OCI-LY1 (cell line): ENCODE results near the gene ZNF286A.
"Not testable (repeated sequence)": the region's sequence is repeated elsewhere in the genome, so short reads cannot be mapped to it uniquely, and the experiment has no call there.

Source experiments
- H2AFZ ChIP-seq: fragments of 200-600 bp; sonication (generic), shearing (Covaris generic); 2 replicates; pipeline ENCODE4 v1.6.0; 2014; ENCODE audit warnings: antibody characterized with exemption, mild to moderate bottlenecking, low read length
- H3F3A ChIP-seq: fragments of 200-600 bp; sonication (generic), shearing (Covaris generic); 2 replicates; pipeline ENCODE4 v1.6.0; 2014; ENCODE audit warnings: mild to moderate bottlenecking, antibody characterized with exemption, low read length, moderate library complexity; ENCODE audit not compliant: insufficient read depth
- H3K27ac ChIP-seq: fragments of 200-600 bp; sonication (generic); 2 replicates; pipeline ENCODE4 v1.5.1; 2014; ENCODE audit warnings: low read length, mixed run types, mild to moderate bottlenecking, low read depth; ENCODE audit not compliant: poor library complexity, severe bottlenecking
- H3K27me3 ChIP-seq: fragments of 200-600 bp; sonication (generic); 2 replicates; pipeline ENCODE4 v1.6.0; 2014; ENCODE audit warnings: antibody characterized with exemption, mild to moderate bottlenecking, low read length, moderate library complexity; ENCODE audit not compliant: insufficient read depth
- H3K36me3 ChIP-seq: fragments of 200-600 bp; sonication (generic); 2 replicates; pipeline ENCODE4 v1.6.1; 2014; ENCODE audit warnings: mild to moderate bottlenecking, antibody characterized with exemption, low read length, moderate library complexity, mixed read lengths; ENCODE audit not compliant: insufficient read depth
- H3K4me1 ChIP-seq: fragments of 200-600 bp; sonication (generic); 2 replicates; pipeline ENCODE4 v1.5.1; 2014; ENCODE audit warnings: mild to moderate bottlenecking, low read length, moderate library complexity; ENCODE audit not compliant: insufficient read depth, severe bottlenecking
- H3K4me2 ChIP-seq: fragments of 200-600 bp; sonication (generic), shearing (Covaris generic); 2 replicates; pipeline ENCODE4 v1.6.1; 2014; ENCODE audit warnings: low read length
- H3K4me3 ChIP-seq: fragments of 200-600 bp; sonication (generic); 2 replicates; pipeline ENCODE4 v1.5.1; 2014; ENCODE audit warnings: low read length, low read depth, mild to moderate bottlenecking, mixed read lengths; ENCODE audit not compliant: poor library complexity, severe bottlenecking
- H3K79me2 ChIP-seq: fragments of 200-600 bp; shearing (Covaris generic); 2 replicates; pipeline ENCODE4 v1.6.1; 2016; ENCODE audit warnings: mixed run types, low read length, mixed read lengths; ENCODE audit not compliant: insufficient read depth
- H3K9ac ChIP-seq: fragments of 200-600 bp; sonication (generic), shearing (Covaris generic); 2 replicates; pipeline ENCODE4 v1.6.1; 2014; ENCODE audit warnings: mild to moderate bottlenecking, low read length, mixed read lengths
- H3K9me2 ChIP-seq: fragments of 200-600 bp; sonication (generic), shearing (Covaris generic); 2 replicates; pipeline ENCODE4 v1.6.1; 2014; ENCODE audit warnings: low read depth, mild to moderate bottlenecking, low read length, mixed read lengths
- H3K9me3 ChIP-seq: fragments of 200-600 bp; shearing (Covaris generic); 2 replicates; pipeline ENCODE4 v1.6.1; 2014; ENCODE audit warnings: low read length, mixed read lengths
- H4K20me1 ChIP-seq: fragments of 200-600 bp; sonication (generic), shearing (Covaris generic); 2 replicates; pipeline ENCODE4 v1.6.0; 2016; ENCODE audit warnings: mild to moderate bottlenecking, low read length; ENCODE audit not compliant: insufficient read depth
- CTCF ChIP-seq: fragments of 200-600 bp; sonication (generic), shearing (Covaris generic); IDR thresholded peaks from 2 replicates; pipeline ENCODE4 v1.5.1; 2017; ENCODE audit warnings: mild to moderate bottlenecking, antibody characterized with exemption, low read length, moderate library complexity, mixed read lengths
- EZH2 ChIP-seq: fragments of 200-600 bp; sonication (generic), shearing (Covaris generic); IDR thresholded peaks from 2 replicates; pipeline ENCODE4 v1.8.0; 2017; ENCODE audit warnings: borderline replicate concordance, mixed run types, mild to moderate bottlenecking, antibody characterized with exemption, low read length, moderate library complexity, mixed read lengths

The ZNF286A gene

GRCh38 chr17:15699413-15699924 is at the start of gene ZNF286A:
Gene ZNF286A (plus strand): TSS chr17:15699752. CDS start chr17:15700330, 578 bp downstream.
- Histone ChIP-seq H3K27ac (peak within 1 kb of the TSS; percentile 39), H3K9ac (peak within 1 kb of the TSS; percentile 68), H3K4me2 (peak within 1 kb of the TSS; percentile 69), H3K36me3 (peaks cover 10% of the 10 kb centered on the region), H3K4me3 (peak within 1 kb of the TSS; percentile 69)
- H3K79me2 ChIP-seq, H3F3A ChIP-seq, H4K20me1 ChIP-seq, H3K9me3 ChIP-seq, H3K9me2 ChIP-seq, H2AFZ ChIP-seq, H3K27me3 ChIP-seq, H3K4me1 ChIP-seq: not testable (repeated sequence)

DNA sequence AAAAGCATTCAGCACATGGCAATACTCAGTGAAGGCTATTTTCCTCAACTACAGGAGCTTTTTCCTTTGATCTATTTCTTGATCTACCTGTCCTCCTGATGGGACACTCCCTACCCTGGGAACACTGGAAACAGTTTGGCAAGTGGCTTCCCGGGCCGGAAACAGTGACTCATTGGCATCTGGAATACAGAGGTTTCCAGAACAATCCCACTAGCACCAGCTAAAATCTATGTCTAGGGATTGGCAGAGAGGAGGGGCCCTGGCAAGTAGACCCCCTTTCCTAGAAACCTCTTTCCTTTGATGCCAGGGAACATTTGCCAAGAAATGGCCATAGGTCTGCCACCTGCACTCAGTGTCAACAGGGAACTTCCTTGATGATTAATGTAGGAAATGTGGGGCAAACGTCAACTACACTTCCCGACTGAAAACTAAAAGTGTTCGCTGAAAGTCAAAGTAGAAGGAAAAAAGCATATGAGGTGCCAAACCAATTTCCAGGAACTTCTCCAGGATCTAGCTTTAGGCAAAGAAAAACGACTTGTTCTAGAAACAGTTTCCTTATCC is 49.6 kb upstream of the ZNF286A start:
- Histone ChIP-seq H3K36me3 (no peaks in the 10 kb centered on the region), H4K20me1 (no peaks in the 10 kb centered on the region), H3K9ac (no peak overlapping the region), H3K27ac (no peak overlapping the region), H3K4me3 (no peak overlapping the region), H2AFZ (no peak overlapping the region), H3K9me2 (no peaks in the 10 kb centered on the region), H3K4me1 (no peaks in the 10 kb centered on the region), H3K4me2 (no peak overlapping the region), H3K27me3 (no peaks in the 10 kb centered on the region), H3K9me3 (no peaks in the 10 kb centered on the region), H3K79me2 (no peaks in the 10 kb centered on the region), H3F3A (no peaks in the 10 kb centered on the region)
- TF ChIP-seq EZH2 (no peak), CTCF (no peak)

- no peaks in the 10 kb centered on the region for H3K9me2 ChIP-seq
- H3K4me1 ChIP-seq = no peaks in the 10 kb centered on the region
- H3K4me3 ChIP-seq = no peak overlapping the region
- TF ChIP-seq CTCF (no peak), EZH2 (no peak)
- H3K79me2 ChIP-seq = no peaks in the 10 kb centered on the region
- H3K36me3 ChIP-seq = no peaks in the 10 kb centered on the region
- H2AFZ ChIP-seq = no peak overlapping the region
- H4K20me1 ChIP-seq = no peaks in the 10 kb centered on the region
- no peaks in the 10 kb centered on the region for H3K27me3 ChIP-seq
- no peaks in the 10 kb centered on the region for H3K9me3 ChIP-seq
- H3F3A ChIP-seq = no peaks in the 10 kb centered on the region
- H3K4me2 ChIP-seq = no peak overlapping the region
- no peak overlapping the region for H3K27ac ChIP-seq
- H3K9ac ChIP-seq = no peak overlapping the region
Measured at GRCh38 chr17:15650741-15651582, 48.6 kb upstream of the ZNF286A start.
